Immature natural killer cell (primary cell): ENCODE results near the gene PRKAG1. TPM values are rescaled to one million over a fixed set of nuclear protein-coding genes. Genes with fewer than 3 reads are reported as not detected.
A peak's percentile ranks its signal among the peaks of the same experiment; 100 is the strongest.

Experiments used
- DNase-seq, 3 donors: peaks; one replicate each; pipeline ENCODE4 v3.0.0; 2022; ENCODE audit warnings: mixed read lengths in 1 of 3
- H3K27ac Mint-ChIP-seq, 6 donors: one replicate each; pipeline ENCODE4 v1.8.0; 2020; ENCODE audit warnings: mixed read lengths in 6 of 6, mild to moderate bottlenecking in 5 of 6, inconsistent platforms in 4 of 6, moderate library complexity in 3 of 6
- H3K27me3 Mint-ChIP-seq, 3 donors: one replicate each; pipeline ENCODE4 v1.8.0; 2020 to 2021; ENCODE audit warnings: low read depth in 3 of 3, mild to moderate bottlenecking in 3 of 3, mixed read lengths in 3 of 3, moderate library complexity in 3 of 3, inconsistent platforms in 1 of 3
- H3K36me3 Mint-ChIP-seq, 3 donors: one replicate each; pipeline ENCODE4 v1.8.0; 2020; ENCODE audit warnings: mixed read lengths in 3 of 3, inconsistent platforms in 2 of 3, mild to moderate bottlenecking in 2 of 3
- H3K4me1 Mint-ChIP-seq, 2 donors: one replicate each; pipeline ENCODE4 v1.8.0; 2020; ENCODE audit warnings: inconsistent platforms in 2 of 2, mild to moderate bottlenecking in 2 of 2, mixed read lengths in 2 of 2, moderate library complexity in 1 of 2
- H3K4me3 Mint-ChIP-seq, 5 donors: one replicate each; pipeline ENCODE4 v1.8.0; 2020; ENCODE audit warnings: mild to moderate bottlenecking in 5 of 5, mixed read lengths in 5 of 5, inconsistent platforms in 3 of 5, moderate library complexity in 3 of 5
- H3K9me3 Mint-ChIP-seq, 6 donors: one replicate each; pipeline ENCODE4 v1.8.0; 2020; ENCODE audit warnings: mild to moderate bottlenecking in 6 of 6, mixed read lengths in 6 of 6, inconsistent platforms in 4 of 6, moderate library complexity in 3 of 6
- polyA plus RNA-seq, 3 donors: library from polyadenylated mRNA; unstranded; fragments of 300-500 nt; fragmentation: Illumina TruSeq; gene quantifications; one replicate each; pipeline ENCODE4 v1.2.3, GENCODE V29; 2021

Gene PRKAG1
- polyA plus RNA-seq, 3 donors from 2014 or later = 58.5 to 75.3 (median 69.1) TPM

DNA sequence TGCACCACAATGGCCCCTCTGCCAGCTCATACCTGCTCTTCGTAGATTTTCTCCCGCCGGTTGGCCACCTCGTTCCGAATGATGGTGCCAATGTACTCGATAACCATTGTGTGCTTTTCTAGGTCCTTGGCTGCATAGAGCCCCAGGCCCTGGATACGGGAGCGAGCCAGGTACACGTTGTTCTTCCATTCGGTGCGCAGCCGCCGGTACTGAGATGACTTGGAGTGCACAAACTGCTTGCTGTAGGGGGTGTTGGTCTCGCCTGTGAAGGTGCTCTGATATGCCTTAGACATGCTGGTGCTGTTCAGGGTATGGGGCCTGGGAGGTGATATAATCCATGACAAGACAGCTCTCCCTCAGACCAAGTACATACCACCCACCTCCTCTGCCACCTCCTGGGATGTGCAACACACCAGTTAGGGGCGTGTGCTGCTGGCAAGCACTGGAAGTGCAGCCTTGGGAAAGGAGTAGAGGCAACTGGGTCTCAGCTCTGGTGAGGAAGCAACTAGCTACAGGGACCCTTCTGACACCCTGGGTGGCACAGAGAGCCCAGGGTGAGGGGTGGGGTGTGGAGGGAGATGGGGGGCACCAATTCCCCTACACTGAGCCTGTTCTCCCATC lies 4.1 kb upstream of the PRKAG1 start:
- H3K27me3 Mint-ChIP-seq = peaks cover 16 to 31% (median 18%) of the 10 kb centered on the region in 3 donors
- H3K4me3 Mint-ChIP-seq = no peak overlapping the region
- DNase-seq = no peak
- peaks cover 10 to 39% (median 13%) of the 10 kb centered on the region in 3 donors for H3K36me3 Mint-ChIP-seq
- H3K9me3 Mint-ChIP-seq = no peaks in the 10 kb centered on the region
- H3K27ac Mint-ChIP-seq = peak overlapping the region; percentile 88 to 99 (median 94)
- peaks cover 18 to 22% of the 10 kb centered on the region in 2 donors for H3K4me1 Mint-ChIP-seq

DNA sequence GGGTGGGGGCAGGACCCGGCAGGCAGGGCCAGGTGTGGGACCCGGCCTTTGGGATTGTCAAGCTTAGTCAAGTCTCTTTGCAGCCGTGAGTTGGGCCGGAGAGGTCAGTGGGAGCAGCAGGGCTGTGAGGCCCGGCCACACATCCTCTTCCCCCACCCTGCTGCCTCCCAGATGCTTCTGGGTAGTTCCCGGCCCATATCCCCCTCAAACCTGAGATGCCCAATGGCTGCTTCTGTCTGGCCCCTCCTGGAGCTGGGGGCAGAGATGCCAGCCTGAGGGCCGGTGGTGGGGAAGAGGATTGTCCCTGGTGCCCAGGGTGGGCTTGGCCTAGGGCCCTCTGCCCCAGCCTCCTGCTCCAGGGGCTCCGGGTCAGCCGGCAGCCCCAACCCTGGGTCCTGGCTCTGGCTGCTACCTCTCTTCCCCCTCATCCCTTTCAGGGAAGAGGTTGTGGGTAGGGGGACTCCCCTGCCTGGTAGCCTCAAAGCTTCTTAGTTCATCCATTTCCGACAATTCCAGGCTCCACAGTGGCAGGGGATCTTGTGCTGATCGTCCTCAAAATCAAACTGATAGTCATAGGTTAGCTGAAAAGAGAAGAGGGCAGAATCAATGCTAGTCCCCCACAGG lies 2.8 kb upstream of the PRKAG1 start:
- no peak overlapping the region for H3K4me3 Mint-ChIP-seq
- DNase-seq = no peak

DNA sequence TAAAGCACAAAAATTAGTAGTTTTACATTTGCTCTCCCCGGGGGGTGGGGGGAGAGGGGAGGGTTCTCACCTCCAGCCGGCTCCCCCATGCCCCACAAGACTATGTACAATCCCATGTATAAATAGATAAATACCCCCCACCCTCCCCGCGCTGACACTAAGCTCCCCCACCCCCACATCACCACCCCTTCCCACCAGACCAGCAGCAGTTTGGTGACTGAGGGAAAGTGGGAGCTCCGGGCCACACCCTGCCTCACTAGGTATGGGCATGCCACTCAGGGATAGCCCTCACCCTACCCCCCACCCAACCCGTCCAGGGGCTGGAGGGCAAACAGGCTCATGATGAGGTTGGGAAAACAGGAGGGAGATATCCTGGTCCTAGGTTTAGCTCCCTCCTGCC lies 1.9 kb upstream of the PRKAG1 start:
- no peaks in the 10 kb centered on the region for H3K9me3 Mint-ChIP-seq
- no peak overlapping the region for H3K4me3 Mint-ChIP-seq
- H3K27ac Mint-ChIP-seq = peak overlapping the region; percentile 76 to 99 (median 94)
- DNase-seq = no peak
- H3K36me3 Mint-ChIP-seq = peaks cover 6 to 34% (median 19%) of the 10 kb centered on the region in 3 donors
- peaks cover 16 to 25% (median 23%) of the 10 kb centered on the region in 3 donors for H3K27me3 Mint-ChIP-seq
- peaks cover 35 to 44% of the 10 kb centered on the region in 2 donors for H3K4me1 Mint-ChIP-seq

More for the DNA sequence above, 2.8 kb upstream of the PRKAG1 start:
- H3K27ac Mint-ChIP-seq = peak overlapping the region; percentile 88 to 99 (median 96)
- H3K36me3 Mint-ChIP-seq = peaks cover 10 to 42% (median 13%) of the 10 kb centered on the region in 3 donors
- H3K9me3 Mint-ChIP-seq = no peaks in the 10 kb centered on the region
- H3K4me1 Mint-ChIP-seq = peaks cover 29 to 34% of the 10 kb centered on the region in 2 donors
- peaks cover 16 to 26% (median 20%) of the 10 kb centered on the region in 3 donors for H3K27me3 Mint-ChIP-seq

DNA sequence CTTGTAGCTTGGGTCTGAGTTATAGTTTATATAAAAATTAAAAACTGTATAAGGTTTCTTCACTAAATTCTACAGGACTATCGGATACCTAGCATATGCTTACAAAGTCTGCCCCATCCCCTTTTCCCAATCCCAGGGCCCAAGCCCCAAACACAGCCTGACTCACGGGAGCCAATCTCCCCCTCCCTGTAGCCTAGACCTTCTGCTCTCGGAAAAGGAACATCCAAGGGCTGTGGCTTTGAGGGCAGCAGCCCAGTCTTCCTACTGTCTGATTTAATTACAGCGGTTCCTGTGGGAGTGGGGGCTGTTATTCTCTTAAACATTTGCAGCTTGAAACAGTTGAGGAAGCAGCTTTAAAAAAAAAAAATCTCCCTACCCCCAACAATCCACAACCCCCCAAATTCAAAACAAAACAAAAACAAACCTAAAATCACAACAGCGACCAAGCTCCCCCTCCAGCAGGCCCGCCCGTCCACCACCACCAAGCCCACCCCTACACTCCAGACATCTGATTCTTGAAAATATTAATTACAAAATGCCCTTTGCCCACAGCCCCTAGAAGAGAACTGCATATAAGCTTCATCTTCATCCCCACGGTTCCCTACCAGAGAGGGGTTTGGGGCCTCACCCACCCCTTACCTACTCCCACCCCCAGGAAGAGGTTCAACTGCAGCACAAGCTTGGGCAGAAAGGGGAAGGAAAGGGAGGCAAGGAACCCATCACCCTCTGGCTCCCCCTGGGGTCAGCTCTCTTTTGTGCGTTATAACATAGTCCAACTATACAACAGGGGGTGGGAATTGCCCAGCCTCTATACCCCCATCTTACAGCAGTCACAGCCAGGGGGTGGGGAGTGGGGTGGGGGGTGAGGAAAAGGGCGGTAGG lies 1.1 kb upstream of the PRKAG1 start:
- Mint-ChIP-seq H3K4me3 (peak overlapping the region; percentile 75 to 98 (median 97)), H3K9me3 (no peaks in the 10 kb centered on the region), H3K27me3 (peaks cover 16 to 25% (median 23%) of the 10 kb centered on the region in 3 donors), H3K36me3 (peaks cover 6 to 29% (median 19%) of the 10 kb centered on the region in 3 donors), H3K27ac (peak overlapping the region; percentile 91 to 100 (median 100)), H3K4me1 (peaks cover 39 to 51% of the 10 kb centered on the region in 2 donors)
- DNase-seq = peak; percentile 54 to 59 (median 56)

DNA sequence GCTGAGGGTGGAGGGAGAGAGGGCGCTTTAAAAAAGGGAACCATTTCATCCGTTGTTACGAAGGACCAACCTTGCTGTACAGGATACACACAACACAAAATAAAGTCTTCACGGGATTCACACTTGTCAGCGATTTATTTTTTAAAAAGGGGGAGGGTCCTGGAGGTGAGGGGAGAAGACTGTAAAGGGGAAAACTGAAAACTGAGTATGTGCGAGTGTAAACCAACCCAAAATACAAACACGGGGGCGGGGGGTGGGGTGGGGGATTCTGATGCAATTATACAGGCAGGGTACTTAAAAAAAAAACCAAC lies 499 bp upstream of the PRKAG1 start:
- DNase-seq = no peak
- Mint-ChIP-seq H3K4me1 (peaks cover 39 to 58% of the 10 kb centered on the region in 2 donors), H3K9me3 (no peaks in the 10 kb centered on the region), H3K4me3 (peak overlapping the region; percentile 92 to 98 (median 97)), H3K27ac (peak overlapping the region; percentile 96 to 100 (median 100)), H3K27me3 (peaks cover 16 to 25% (median 23%) of the 10 kb centered on the region in 3 donors), H3K36me3 (peaks cover 6 to 24% (median 19%) of the 10 kb centered on the region in 3 donors)

DNA sequence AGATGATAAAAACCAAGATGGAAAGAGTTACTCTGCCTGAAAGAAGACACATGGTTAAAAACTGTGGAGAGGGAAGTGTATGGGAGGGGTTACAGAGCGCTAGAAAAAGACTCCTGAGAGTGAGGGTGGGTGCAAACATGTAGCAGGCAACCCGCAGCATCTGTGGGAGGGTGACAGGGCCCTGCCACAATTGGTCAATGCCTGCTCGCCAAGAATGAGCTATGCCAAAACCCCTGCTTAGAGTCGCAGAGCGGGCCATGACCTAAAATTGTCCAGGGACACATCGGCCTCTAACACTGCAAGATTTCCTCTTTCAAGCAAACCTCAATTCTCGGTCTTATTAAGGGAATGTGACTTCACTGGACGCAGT lies 700 bp downstream of the PRKAG1 start:
- H3K36me3 Mint-ChIP-seq = peaks cover 5 to 21% (median 19%) of the 10 kb centered on the region in 3 donors
- H3K4me1 Mint-ChIP-seq = peaks cover 39 to 58% of the 10 kb centered on the region in 2 donors
- peaks cover 16 to 25% (median 23%) of the 10 kb centered on the region in 3 donors for H3K27me3 Mint-ChIP-seq
- peak; percentile 62 to 66 (median 64) for DNase-seq
- H3K9me3 Mint-ChIP-seq = no peaks in the 10 kb centered on the region
- peak overlapping the region; percentile 92 to 98 (median 97) for H3K4me3 Mint-ChIP-seq
- H3K27ac Mint-ChIP-seq = peak overlapping the region; percentile 96 to 100 (median 100)

DNA sequence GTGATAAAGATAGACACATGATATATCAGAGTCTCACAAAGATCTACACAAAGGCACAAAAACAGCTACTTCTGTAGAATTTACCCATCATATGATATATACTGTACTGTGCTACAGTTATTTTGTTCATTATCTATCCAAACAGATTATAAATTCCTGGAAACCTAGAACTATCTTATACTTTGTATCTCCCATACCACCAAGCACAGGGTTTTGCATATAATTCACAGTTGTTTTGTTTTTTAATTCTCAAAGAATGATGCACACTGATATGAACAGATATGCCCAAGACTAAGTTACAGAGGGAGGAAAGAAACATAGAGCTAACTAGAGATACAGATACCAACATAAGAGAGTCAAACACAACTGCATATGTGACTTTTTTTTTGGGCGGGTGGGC lies 3.4 kb downstream of the PRKAG1 start:
- Mint-ChIP-seq H3K4me1 (peaks cover 39 to 58% of the 10 kb centered on the region in 2 donors), H3K4me3 (peak overlapping the region in 1 of 5 donors; percentile 36), H3K27me3 (peaks cover 16 to 23% (median 23%) of the 10 kb centered on the region in 3 donors), H3K9me3 (no peaks in the 10 kb centered on the region), H3K27ac (peak overlapping the region in 5 of 6 donors; percentile 31 to 99 (median 87)), H3K36me3 (peaks cover 5 to 21% (median 5%) of the 10 kb centered on the region in 3 donors)
- DNase-seq = no peak

DNA sequence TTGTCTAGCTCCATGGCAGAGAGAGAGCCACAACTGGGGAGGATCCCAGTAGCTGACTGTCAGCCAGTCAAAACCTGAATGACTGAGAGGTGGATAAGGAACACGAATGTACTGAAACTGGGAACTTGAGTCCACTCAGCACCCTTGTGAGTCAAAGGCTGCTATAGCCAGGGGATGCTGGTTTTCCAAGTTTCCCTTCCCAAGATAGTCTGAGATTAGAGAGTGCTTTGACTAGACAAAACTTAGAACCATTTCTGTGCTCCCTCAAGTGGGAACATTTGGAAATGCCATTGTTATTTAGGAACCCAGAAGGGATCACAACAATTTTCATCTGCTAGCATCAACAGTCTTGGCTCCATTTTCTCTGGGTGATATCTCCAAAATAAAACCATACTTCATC lies 4.0 kb downstream of the PRKAG1 start:
- H3K27ac Mint-ChIP-seq = peak overlapping the region; percentile 48 to 99 (median 84)
- no peak for DNase-seq
- H3K27me3 Mint-ChIP-seq = peaks cover 12 to 19% (median 19%) of the 10 kb centered on the region in 3 donors
- H3K36me3 Mint-ChIP-seq = peaks cover 5 to 26% (median 10%) of the 10 kb centered on the region in 3 donors
- no peak overlapping the region for H3K4me3 Mint-ChIP-seq
- H3K9me3 Mint-ChIP-seq = no peaks in the 10 kb centered on the region
- peaks cover 35 to 53% of the 10 kb centered on the region in 2 donors for H3K4me1 Mint-ChIP-seq

DNA sequence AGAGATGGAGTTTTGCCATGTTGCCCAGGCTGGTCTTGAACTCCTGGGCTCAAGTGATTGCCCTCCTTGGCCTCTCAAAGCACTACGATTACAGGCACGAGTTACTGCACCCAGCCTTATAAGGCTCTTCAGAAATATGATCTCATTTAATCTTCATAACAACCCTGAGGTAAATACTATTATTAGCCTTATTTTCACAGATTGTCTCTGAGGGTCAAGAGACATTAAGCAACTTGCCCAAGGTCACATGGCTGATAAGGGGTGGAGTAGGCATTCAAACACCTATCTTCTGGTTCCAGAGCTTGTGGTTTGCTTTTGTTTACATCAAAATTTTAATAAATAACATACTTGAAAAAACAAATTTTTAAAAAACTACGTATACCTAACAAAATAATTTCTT lies 5.1 kb downstream of the PRKAG1 start:
- H3K36me3 Mint-ChIP-seq = peaks cover 10 to 29% (median 16%) of the 10 kb centered on the region in 3 donors
- peaks cover 29 to 48% of the 10 kb centered on the region in 2 donors for H3K4me1 Mint-ChIP-seq
- peaks cover 7 to 12% (median 8%) of the 10 kb centered on the region in 3 donors for H3K27me3 Mint-ChIP-seq
- DNase-seq = no peak
- H3K27ac Mint-ChIP-seq = peak overlapping the region in 2 of 6 donors; percentile 78 to 99
- H3K4me3 Mint-ChIP-seq = no peak overlapping the region
- no peaks in the 10 kb centered on the region for H3K9me3 Mint-ChIP-seq

DNA sequence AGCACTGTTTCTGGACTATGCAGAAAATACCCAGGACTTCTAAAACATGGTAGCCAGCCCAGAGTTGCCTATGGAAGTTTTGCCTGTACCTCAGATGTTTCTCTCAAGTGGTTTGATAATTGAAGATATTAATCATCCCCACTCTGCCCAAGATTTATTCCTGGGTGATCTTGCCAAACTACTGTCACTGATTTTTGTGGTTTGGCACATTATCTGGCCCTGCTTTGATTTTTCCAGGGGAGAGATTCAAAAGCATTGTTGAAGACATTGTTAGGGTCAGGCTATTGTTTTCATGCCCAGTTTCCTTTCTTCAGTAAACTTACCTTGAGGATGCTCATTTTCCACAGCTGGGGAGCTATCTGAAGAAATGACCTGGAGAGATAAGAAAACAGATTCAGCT lies 5.8 kb downstream of the PRKAG1 start:
- Mint-ChIP-seq H3K4me3 (no peak overlapping the region), H3K4me1 (peaks cover 22 to 47% of the 10 kb centered on the region in 2 donors), H3K27me3 (peaks cover under 1 to 5% (median 1%) of the 10 kb centered on the region in 3 donors), H3K36me3 (peaks cover 14 to 36% (median 20%) of the 10 kb centered on the region in 3 donors), H3K9me3 (no peaks in the 10 kb centered on the region), H3K27ac (peak overlapping the region in 2 of 6 donors; percentile 45 to 99)
- no peak for DNase-seq

DNA sequence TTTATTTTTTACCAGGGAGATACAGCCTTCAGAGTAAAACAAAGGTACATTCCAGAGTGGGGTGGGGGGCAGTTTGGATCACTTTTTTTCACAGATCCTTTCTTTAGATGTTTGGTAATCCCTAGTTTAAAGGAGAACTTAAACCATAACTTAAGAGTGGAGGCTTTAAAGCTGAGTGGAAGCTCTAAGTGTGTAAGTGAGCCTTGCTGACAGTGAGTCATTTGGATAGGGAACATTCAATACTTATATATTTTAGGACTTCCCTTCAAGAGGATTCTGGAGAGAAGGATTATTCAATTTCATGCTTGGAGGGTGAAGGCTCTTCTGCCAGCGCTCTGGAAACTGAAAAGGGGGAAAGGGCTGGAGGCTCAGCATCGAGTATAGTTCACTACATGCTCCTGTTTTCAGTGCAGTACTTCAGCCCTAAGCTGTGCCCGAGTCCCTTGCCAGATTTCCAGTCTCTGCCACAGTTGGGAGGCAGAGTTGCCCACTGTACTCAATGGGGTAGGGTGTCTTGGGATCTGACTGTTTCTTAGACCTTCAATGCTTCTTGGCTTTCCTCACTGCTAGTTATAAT lies 8.4 kb downstream of the PRKAG1 start:
- Mint-ChIP-seq H3K4me1 (peaks cover 2 to 22% of the 10 kb centered on the region in 2 donors), H3K27ac (peak overlapping the region in 1 of 6 donors; percentile 59), H3K4me3 (no peak overlapping the region), H3K27me3 (no peaks in the 10 kb centered on the region), H3K36me3 (peaks cover 20 to 39% (median 35%) of the 10 kb centered on the region in 3 donors), H3K9me3 (no peaks in the 10 kb centered on the region)
- DNase-seq = no peak

DNA sequence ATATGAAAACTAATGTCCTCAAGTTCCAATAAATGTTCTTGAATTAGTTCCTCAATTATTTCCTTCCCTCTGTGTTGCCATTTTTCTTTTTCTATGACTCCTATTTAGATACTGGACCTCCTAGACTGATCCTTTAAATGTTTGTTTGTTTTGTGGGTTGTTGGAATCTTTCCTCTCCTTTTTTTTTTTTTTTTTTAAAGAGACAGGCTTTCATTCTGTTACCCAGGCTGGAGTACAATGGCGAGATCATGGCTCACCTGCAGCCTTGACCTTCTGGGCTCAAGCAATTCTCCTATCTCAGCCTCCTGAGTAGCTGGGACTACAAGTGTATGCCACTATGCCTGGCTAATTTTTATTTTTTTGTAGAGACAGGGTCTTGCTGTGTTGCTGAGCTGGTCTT lies 9.6 kb downstream of the PRKAG1 start:
- H3K4me3 Mint-ChIP-seq = no peak overlapping the region
- no peak for DNase-seq
- peak overlapping the region in 3 of 6 donors; percentile 12 to 44 (median 28) for H3K27ac Mint-ChIP-seq
- H3K9me3 Mint-ChIP-seq = no peaks in the 10 kb centered on the region
- H3K27me3 Mint-ChIP-seq = peaks cover 0 to 5% (median 2%) of the 10 kb centered on the region in 3 donors
- H3K36me3 Mint-ChIP-seq = peaks cover 30 to 52% (median 46%) of the 10 kb centered on the region in 3 donors
- peaks cover 0 to 10% of the 10 kb centered on the region in 2 donors for H3K4me1 Mint-ChIP-seq

DNA sequence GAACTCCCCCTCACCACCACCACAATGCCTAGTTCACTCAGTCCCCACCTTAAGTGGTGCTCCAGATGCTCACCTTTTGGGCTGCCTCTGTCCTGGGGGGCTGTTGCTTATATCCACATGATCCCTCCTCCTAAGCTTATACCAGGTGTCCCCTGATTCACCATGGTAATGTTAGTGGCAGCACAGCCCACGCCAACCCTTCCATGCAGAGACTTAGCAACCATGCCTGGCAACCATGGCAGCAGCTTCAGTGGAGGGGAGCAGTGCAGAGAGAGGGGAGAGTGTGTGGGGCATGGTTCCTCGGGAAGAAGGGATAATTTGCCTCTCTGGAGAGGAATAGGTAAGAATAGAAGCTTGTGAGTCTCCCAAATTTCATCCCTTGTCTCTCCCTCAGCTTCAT lies 18.2 kb downstream of the PRKAG1 start:
- DNase-seq = no peak
- Mint-ChIP-seq H3K27me3 (peaks cover 21 to 25% (median 24%) of the 10 kb centered on the region in 3 donors), H3K4me1 (peaks cover 29 to 32% of the 10 kb centered on the region in 2 donors), H3K27ac (no peak overlapping the region), H3K9me3 (no peaks in the 10 kb centered on the region), H3K36me3 (peaks cover 37 to 52% (median 37%) of the 10 kb centered on the region in 3 donors), H3K4me3 (peak overlapping the region in 4 of 5 donors; percentile 47 to 83 (median 63))
